ENCODE measurements around the gene DUOX1.

- TF ChIP-seq MAX (IDR thresholded peaks at IDR 0.05; ENCODE audit: insufficient read depth, insufficient read length) = no peak
- TF ChIP-seq CTCF (IDR thresholded peaks at IDR 0.05; ENCODE audit: extremely low read depth in 1 of 2, insufficient read depth in 1 of 2, low read depth in 1 of 2, low read length in 2 of 2) = no peak
Observed at GRCh38 chr15:45122719-45123118, 7.1 kb upstream of the DUOX1 start.
